HS-5 (cell line): ENCODE data around the gene ZXDC.

Experiments
- DNase-seq: peaks from one replicate; pipeline ENCODE4 v3.0.0-alpha.2; 2012; ENCODE audit warnings: low read depth

ZXDC gene

GRCh38 chr3:126510308-126510910, 34.7 kb upstream of the ZXDC start:
- DNase-seq = no peak

DNA sequence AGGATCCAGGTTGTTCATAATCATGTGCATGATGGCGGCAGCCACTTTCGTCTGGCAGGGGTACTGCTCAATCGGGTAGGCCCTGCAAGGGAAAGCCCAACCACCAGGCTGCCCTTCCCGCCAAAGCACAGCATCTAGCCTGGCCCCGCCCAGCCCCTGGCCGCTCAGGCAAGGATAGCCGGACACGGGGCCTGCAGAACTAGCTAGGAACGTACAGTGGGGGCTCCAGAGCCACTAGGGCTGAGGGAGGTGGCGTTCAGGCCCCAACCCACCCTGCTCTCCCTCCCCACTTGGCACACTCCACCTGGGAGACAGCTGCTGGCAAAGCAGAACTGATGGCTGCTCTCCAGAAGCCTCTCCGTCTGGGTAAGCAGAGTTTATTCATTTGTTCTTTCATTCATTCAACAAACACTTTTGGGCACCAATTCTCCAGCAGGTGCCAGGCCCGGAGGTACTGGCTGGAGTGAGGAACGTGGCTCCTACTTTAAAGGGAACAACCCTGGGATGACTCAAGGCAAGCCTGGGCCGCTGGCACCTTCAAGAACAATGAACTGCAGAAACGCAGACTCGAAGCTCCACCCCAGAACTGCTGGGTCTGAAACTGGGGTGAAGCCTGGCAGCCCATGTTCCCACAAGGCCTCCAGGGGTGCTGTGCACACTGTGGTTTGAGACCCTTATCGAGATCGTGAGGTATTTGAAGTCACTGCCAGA, 34.1 kb upstream of the ZXDC start:
- DNase-seq = no peak

GRCh38 chr3:126508564-126508964, 32.9 kb upstream of the ZXDC start:
- no peak for DNase-seq

- no peak for DNase-seq
These were observed 32.2 kb upstream of the ZXDC start for GRCh38 chr3:126507886-126508285.

GRCh38 chr3:126503701-126504100, 28.0 kb upstream of the ZXDC start:
- no peak for DNase-seq

DNA sequence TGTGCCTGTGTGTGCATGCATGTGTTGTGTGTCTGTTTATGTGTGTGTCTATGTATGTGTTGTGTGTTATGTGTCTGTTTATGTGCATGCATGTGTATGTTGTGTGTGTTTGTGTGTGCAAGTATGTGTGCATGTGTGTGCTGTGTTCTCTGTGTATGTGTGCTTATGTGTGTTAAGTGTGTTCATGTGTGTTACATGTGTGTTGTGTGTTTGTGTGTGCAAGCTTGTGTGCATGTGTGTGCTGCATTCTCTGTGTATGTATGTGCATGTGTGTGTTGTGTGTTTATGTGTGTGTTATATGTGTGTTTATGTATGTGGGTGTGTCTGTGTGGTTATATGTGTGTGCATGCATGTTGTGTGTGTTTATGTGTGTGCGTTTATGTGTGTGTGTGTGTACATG, 27.0 kb upstream of the ZXDC start:
- DNase-seq = no peak

- DNase-seq = no peak
These were observed 26.0 kb upstream of the ZXDC start for GRCh38 chr3:126501736-126502135.

- no peak for DNase-seq
These were observed 25.4 kb upstream of the ZXDC start for GRCh38 chr3:126501054-126501453.

DNA sequence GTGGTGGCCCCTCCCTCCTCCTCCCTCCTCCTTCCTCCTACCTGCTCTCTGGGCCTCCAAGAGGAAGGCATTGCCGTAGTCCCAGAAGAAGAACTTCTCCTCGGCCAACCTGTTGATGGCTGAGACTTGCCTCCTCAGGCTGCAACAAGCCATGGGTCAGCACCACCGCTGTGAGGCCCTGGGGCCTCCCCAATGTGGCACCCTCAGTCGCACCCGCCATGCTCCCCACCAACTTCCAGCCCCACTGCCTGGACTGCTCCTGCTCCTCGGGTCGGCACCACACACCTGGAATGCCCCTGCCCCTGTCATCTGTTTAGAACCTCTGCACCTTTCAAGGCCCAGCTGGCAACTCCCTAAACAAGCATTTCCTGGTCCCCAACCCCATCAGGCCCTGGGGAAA, 24.3 kb upstream of the ZXDC start:
- DNase-seq = no peak

DNA sequence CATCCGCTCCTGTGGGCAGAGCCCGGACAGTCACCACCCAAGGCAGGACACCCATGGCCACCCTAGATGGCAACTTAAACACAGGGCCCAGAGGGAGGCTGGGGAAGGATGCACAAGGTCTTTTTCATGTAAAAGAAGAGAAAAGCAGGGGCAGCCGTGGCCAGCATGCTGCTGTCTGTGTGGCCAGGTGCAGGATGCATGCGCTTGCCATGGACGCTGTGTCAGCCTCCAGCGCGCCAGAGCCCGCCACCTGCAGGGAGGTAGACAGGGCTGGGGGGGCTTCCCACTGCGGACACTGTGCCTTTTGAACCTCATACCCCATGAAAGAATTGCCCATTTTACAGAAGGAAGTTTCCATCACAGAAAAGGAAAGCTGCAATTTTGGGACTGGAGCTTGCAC, 23.7 kb upstream of the ZXDC start:
- DNase-seq = no peak

GRCh38 chr3:126498929-126499328, 23.2 kb upstream of the ZXDC start:
- no peak for DNase-seq

DNA sequence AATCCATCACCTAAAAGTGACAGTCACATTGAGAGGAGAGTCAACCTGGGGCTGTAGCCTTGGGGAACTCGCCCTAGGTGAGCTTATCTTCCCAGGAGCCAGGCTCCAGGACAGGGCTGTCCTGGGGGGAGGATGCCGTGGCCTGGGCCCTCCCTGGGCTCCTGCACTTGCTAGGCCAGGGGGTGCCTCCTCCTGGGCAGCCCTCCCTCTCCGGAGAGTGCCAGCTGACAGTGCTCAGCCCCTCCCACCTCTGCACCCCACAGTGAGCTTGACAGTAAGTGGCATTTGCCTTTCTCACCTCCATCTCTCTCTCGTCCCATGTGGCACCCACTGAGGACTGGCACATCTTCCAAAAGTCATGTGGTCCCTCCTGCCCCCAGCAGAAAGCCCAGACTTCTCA, 22.8 kb upstream of the ZXDC start:
- DNase-seq = no peak

- no peak for DNase-seq
These were observed 22.3 kb upstream of the ZXDC start for GRCh38 chr3:126497956-126498355.

DNA sequence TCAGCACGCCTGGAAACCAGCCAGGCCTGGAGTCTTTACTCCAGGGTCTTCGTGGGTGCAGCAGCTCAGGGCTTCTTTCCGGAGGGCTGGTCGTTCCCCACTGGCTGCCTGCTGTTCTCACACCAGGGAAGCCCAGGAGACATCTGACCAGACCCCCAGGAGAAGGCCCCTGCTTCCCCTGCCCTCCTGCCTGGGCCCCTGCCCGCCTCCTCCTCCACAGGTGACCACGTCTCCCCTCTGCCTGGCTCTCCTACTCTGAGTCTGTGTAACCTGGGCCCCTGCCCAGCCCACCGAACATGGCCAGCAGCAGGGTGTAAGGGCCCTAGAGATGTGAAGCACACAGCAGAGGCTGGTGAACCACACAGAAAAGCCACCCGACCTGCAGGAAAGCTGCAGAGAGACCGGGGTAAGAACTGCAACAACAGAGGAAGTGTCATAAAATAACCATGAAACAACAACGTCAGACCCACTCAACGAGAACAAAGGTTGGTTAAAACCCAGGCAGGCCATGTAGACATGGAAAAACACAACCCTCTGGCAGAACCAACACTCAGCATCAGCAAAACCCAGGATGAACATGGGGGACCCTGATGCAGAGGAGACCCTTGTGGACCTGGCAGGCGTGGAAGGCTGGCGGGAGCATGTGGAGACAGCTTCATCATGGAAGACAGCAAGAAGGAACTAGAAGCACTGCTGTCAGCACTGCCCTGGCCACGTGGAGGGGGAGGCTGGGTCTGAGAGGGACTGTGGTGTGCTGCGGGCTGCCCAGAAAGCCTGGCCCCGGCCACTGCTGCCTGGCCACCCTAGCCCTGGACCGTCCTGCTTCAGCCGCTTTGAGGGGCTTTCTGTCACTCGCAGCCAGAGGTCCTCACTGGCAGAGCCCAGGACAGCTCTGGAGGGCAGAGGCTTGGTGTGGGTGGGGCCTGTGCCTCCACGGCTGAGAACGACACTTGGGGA, 21.5 kb upstream of the ZXDC start:
- no peak for DNase-seq

DNA sequence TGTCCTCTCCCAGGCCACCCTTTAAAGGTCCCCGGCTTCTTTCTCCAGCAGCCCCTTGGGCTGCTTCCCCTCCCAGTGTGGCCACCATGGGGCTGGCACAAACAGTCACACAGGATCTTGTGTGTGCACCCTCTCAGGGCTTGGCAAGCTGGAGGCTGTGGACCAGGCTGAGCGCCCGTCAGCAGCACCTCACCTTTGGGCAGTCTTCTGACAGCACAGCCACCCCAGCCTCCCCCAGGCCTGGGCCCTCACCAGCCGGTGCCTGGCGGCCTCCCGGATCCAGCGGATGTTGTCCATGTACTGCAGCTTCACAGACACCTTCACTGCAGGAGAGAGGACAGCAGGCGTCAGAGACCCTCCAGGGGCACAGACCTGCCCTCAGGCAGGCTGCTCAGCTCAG, 20.1 kb upstream of the ZXDC start:
- no peak for DNase-seq

DNA sequence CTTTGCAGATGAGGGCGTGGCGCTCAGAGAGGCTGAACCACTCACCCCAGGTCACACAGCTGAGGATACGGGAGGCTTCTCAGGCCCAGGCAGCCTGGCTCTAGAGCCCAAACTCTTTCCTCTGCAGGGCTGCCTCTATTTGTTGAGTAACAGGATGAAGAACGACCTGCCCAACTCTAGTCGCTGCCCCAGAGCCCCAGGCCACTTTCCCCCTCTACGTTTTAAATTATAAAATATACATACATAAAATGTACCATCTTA, 19.2 kb upstream of the ZXDC start:
- DNase-seq = no peak

DNA sequence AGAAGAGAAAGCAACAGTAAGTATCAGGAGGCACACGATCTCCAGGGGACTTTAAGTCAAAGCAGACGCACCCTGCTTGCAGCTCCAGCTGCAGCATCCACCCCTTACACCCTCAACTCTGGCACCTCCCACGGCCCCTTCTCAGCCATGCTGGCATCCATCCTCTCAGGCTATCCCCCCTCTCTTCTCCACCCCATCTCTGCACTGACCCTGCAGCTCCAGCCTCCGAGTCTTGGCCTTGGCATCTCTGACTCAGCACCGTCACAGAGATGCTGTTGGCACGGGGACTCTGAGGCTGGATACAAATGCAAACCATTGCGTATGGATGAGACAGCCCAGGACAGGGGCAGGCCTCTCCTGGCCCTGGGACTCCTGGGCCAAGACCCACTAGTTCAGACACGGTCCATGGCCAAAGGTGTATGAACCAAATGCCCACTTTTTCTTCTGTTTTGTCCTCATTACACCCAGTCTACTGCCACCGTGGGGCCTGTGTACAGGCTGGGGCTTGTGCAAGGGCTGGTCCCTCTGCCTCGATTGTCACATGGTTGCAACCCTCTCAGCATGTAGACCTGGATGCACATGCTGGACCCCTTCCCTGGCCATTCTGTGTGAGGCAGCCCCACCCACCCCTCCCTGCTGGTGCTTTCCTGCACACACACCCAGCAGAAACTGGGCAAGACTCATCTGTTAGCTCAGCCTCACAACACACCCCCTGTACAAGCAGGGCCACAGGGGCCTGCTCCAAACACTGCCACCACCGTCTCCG, 18.7 kb upstream of the ZXDC start:
- DNase-seq = no peak

GRCh38 chr3:126493739-126494138, 18.0 kb upstream of the ZXDC start:
- DNase-seq = no peak

DNA sequence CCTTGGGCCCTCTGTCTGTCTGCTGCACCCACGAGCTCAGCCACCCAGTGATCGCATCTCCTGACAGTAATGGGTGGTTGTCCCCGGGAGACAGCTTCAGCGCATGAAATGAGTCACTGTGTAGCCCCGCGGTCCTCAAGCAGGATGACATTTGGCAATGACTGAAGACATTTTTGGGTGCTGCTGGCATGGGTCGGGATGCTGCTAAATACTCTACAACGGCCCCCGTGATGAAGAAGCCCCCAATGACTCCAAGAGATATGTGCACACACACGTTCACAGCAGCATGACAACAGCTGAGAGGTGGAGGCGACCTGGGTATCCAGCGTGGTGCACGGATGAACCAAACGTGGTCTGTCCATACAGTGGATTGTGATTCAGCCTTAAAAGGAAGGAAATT, 17.4 kb upstream of the ZXDC start:
- no peak for DNase-seq

DNA sequence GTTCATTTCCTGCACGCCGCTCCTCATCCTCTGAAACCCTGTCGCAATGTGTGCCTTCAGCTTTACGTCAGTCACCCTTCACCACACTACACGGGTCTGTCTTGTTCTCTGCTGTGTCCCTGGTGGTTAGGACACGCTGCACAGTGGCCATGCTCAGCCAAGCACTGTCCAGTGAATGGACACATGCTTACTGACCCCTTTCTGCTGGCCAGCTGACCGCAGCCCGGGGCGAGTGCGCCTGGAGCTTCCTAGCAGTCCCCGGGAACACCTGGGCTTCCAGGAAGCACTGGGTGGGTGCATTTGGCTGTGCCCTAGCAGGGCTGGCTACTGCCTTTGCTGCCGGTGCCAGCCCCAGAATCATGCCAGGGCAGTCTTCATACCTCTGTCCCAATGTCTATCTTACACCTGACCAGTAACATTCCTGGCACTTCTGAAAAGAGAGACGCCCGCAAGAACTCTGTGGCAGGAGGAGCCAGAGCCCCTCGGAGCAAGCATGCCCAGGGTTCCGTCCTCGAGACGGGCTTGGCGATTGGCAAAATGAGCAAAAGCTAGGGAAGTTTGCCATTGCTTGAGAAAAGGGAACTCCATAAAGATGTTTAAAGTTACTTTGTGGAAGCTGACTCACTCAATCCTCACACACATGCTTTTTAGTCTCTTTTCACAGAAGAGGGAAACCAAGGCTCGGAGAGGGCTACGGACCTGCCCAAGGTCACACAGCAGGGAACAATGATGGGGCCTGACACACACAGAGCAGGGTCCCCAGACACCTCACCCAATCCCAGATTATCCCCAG, 15.7 kb upstream of the ZXDC start:
- no peak for DNase-seq

GRCh38 chr3:126490619-126491018, 14.9 kb upstream of the ZXDC start:
- no peak for DNase-seq
